ENCODE results near the gene FGD5.

DNA sequence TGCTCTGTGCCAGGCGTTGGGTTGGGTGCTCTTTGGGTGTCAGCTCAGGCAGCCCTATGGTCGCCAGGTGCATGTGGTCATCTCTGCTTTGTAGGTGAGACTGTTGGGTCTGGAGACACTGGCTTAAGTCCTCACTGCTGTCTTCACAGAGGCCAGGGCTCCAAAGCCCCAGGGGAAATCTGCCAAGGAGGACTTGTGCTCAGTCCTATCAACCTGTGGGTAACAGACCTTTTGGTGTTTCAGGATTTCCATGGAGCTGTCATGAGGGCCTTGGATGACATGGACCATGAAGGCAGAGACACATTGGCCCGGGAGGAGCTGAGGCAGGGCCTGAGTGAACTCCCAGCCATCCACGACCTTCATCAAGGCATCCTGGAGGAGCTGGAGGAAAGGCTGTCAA lies 78.5 kb downstream of the FGD5 start:
- TF ChIP-seq NANOG (IDR thresholded peaks at IDR 0.05; ENCODE audit: borderline replicate concordance) (no peak), EZH2phosphoT487 (IDR thresholded peaks at IDR 0.05; ENCODE audit: unreplicated experiment) (no peak), STAT1 (IDR thresholded peaks at IDR 0.05; ENCODE audit: unreplicated experiment) (no peak), EZH2 (IDR thresholded peaks at IDR 0.05; ENCODE audit: low read depth, unreplicated experiment) (no peak), POLR2AphosphoS5 (IDR thresholded peaks at IDR 0.05; ENCODE audit: low read depth) (no peak), ZNF331 (CRISPR knock-in tag; IDR thresholded peaks at IDR 0.05; ENCODE audit: low read depth) (no peak), JUNB (IDR thresholded peaks at IDR 0.05; ENCODE audit: unreplicated experiment) (no peak), CREB1 (CRISPR knock-in tag; IDR thresholded peaks at IDR 0.05; ENCODE audit: low read depth) (no peak), ZNF114 (CRISPR knock-in tag; IDR thresholded peaks at IDR 0.05) (no peak)
- TF ChIP-seq, protein P1, sequence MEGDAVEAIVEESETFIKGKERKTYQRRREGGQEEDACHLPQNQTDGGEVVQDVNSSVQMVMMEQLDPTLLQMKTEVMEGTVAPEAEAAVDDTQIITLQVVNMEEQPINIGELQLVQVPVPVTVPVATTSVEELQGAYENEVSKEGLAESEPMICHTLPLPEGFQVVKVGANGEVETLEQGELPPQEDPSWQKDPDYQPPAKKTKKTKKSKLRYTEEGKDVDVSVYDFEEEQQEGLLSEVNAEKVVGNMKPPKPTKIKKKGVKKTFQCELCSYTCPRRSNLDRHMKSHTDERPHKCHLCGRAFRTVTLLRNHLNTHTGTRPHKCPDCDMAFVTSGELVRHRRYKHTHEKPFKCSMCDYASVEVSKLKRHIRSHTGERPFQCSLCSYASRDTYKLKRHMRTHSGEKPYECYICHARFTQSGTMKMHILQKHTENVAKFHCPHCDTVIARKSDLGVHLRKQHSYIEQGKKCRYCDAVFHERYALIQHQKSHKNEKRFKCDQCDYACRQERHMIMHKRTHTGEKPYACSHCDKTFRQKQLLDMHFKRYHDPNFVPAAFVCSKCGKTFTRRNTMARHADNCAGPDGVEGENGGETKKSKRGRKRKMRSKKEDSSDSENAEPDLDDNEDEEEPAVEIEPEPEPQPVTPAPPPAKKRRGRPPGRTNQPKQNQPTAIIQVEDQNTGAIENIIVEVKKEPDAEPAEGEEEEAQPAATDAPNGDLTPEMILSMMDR (conservative IDR thresholded peaks at IDR 0.05; ENCODE audit: low read depth in 2 of 2) = no peak
- TF ChIP-seq, protein P2, sequence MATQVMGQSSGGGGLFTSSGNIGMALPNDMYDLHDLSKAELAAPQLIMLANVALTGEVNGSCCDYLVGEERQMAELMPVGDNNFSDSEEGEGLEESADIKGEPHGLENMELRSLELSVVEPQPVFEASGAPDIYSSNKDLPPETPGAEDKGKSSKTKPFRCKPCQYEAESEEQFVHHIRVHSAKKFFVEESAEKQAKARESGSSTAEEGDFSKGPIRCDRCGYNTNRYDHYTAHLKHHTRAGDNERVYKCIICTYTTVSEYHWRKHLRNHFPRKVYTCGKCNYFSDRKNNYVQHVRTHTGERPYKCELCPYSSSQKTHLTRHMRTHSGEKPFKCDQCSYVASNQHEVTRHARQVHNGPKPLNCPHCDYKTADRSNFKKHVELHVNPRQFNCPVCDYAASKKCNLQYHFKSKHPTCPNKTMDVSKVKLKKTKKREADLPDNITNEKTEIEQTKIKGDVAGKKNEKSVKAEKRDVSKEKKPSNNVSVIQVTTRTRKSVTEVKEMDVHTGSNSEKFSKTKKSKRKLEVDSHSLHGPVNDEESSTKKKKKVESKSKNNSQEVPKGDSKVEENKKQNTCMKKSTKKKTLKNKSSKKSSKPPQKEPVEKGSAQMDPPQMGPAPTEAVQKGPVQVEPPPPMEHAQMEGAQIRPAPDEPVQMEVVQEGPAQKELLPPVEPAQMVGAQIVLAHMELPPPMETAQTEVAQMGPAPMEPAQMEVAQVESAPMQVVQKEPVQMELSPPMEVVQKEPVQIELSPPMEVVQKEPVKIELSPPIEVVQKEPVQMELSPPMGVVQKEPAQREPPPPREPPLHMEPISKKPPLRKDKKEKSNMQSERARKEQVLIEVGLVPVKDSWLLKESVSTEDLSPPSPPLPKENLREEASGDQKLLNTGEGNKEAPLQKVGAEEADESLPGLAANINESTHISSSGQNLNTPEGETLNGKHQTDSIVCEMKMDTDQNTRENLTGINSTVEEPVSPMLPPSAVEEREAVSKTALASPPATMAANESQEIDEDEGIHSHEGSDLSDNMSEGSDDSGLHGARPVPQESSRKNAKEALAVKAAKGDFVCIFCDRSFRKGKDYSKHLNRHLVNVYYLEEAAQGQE (IDR thresholded peaks at IDR 0.05; ENCODE audit: unreplicated experiment) = no peak
